ENCODE measurements around the gene LIPH. TPM values are rescaled to one million over a fixed set of nuclear protein-coding genes. Genes with fewer than 3 reads are reported as not detected.
A peak's percentile ranks its signal among the peaks of the same experiment; 100 is the strongest.

The LIPH gene
- total and polyA plus RNA-seq, 10 donors = 0.03 to 3.1 (median 1.1) TPM

DNA sequence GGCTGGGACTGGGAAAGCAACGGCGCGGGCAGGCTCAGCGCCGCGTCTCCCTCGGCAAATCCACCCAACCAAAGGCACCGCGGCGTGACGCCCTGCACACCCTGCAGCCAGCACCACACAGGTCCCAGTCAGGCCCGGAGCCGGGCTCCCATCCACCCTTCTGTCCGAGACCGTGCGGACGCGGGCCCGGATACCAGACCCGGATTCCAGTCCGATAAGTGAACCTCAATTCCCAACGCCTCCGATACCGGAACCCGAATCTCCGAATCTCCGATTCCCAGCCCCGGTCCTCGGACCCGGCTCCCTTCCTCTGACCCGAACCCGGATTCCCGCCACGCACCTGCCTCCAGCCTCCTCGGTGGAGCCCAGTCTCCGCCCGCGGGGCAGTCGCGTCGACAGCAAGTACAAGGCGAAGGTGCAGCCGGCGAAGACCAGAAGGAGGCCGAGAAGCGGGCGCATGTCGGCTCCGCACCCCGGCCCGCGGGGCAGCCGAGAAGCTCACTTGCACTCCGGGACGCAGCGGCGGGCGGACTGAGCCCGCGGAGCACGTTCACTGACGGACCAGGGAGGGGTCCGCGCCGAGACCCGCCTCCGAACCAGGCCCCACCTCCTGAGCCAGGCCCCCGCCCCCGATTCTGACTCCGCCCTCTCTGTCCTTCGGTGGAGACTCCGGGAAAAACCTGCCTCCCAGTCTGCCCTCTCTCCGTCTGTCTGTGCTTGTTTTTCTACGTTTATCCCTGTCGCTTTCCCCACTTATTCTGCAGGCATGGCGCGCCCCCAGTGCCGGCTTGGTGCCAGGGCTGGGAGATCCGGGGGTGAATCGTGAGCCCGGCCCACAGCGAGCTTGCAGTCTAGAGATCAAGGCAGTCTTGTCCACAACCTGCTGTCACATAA, 53.6 kb downstream of the LIPH start, which contains the start of gene TMEM41A:
Gene TMEM41A (minus strand): TSS at position 533 of the 894 bp plus-strand sequence. CDS start 74 bp downstream, at position 459.
- intact Hi-C loops (cut with DNase I; ENCODE audit: low total_unique reads) = loop anchor here (10.0 kb wide), 1 partner anchor 86 kb away; the partner anchor contains the start of gene SENP2
- Histone ChIP-seq H3K27me3 (replicated peaks in 1 of 7) (peaks cover 0 to 3% (median 0%) of the 10 kb centered on the region in 7 donors), H3K9me3 (no peaks in the 10 kb centered on the region), H3K4me3 (peak within 1 kb of the TSS; percentile 64 to 98 (median 90)), H3K27ac (peak within 1 kb of the TSS; percentile 65 to 92 (median 88)), H3K4me1 (peaks cover 0 to 39% (median 32%) of the 10 kb centered on the region in 6 donors), H3K36me3 (peaks cover 0 to 33% (median 29%) of the 10 kb centered on the region in 6 donors)
- DNase-seq = peak; percentile 98
- 1 to 4% (median 1%) methylated on average over 34 to 82 of the region's 82 CpGs for WGBS, 5 donors
- TF ChIP-seq POLR2AphosphoS5 (IDR thresholded peaks at IDR 0.05) = peak; percentile 96 to 98 (median 98)
- TF ChIP-seq, protein P1, sequence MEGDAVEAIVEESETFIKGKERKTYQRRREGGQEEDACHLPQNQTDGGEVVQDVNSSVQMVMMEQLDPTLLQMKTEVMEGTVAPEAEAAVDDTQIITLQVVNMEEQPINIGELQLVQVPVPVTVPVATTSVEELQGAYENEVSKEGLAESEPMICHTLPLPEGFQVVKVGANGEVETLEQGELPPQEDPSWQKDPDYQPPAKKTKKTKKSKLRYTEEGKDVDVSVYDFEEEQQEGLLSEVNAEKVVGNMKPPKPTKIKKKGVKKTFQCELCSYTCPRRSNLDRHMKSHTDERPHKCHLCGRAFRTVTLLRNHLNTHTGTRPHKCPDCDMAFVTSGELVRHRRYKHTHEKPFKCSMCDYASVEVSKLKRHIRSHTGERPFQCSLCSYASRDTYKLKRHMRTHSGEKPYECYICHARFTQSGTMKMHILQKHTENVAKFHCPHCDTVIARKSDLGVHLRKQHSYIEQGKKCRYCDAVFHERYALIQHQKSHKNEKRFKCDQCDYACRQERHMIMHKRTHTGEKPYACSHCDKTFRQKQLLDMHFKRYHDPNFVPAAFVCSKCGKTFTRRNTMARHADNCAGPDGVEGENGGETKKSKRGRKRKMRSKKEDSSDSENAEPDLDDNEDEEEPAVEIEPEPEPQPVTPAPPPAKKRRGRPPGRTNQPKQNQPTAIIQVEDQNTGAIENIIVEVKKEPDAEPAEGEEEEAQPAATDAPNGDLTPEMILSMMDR (IDR thresholded peaks at IDR 0.05 in 8 of 11, conservative IDR thresholded peaks at IDR 0.05 in 3 of 11) = peak in 2 of 11 experiments; percentile 11 to 20
- peak; percentile 22 to 83 (median 66) for TF ChIP-seq POLR2A (IDR thresholded peaks at IDR 0.05)

DNA sequence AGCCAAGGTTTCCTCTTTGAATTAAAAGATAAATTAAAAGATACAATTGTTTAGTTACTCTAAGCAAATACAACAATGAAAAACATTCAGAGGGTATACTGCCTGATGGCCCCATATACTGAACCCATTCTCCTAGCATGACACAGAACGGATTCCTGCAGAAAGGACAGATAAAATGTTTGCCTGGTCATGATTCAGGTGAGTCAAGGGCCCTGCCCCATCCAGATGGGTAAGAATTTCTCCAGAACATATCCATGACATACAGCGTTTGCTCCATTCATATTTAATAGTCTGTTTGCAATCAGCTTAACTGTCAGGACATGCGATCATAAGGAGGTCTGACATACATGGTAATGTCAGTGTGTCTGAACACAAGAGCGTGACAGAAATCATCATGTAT, 62.1 kb downstream of the LIPH start:
- peaks cover 0 to 100% (median 80%) of the 10 kb centered on the region in 6 donors for H3K36me3 ChIP-seq
- no peaks in the 10 kb centered on the region for H3K27me3 ChIP-seq (replicated peaks in 1 of 7)
- no peaks in the 10 kb centered on the region for H3K9me3 ChIP-seq

DNA sequence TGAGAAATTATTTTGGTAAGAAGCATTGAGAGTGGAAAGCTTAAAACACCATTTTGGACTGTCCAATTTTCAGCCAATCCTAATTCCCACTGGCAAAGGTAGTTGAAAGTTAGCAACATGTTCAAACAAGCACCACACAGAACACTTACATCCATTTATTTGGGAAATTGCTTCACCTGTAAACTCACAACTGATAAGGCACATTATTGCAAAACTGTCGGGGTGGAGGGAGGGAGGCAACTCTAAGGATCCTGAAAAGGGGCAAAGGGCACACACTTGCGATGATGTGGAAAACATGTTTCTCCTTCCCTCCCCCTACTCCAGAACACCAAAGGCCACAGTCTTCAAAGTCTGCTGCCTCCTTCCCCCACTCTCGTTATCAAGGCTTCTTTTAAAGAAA, 62.9 kb downstream of the LIPH start:
- Histone ChIP-seq H3K27ac (no peak overlapping the region), H3K9me3 (no peaks in the 10 kb centered on the region), H3K27me3 (replicated peaks in 1 of 7) (no peaks in the 10 kb centered on the region), H3K4me1 (no peaks in the 10 kb centered on the region), H3K4me3 (no peak overlapping the region), H3K36me3 (peaks cover 0 to 100% (median 74%) of the 10 kb centered on the region in 6 donors)
- 73 to 91% (median 85%) methylated on average over 3 of the region's 3 CpGs for WGBS, 5 donors
- TF ChIP-seq, protein P1 (IDR thresholded peaks at IDR 0.05 in 8 of 11, conservative IDR thresholded peaks at IDR 0.05 in 3 of 11) = no peak
- no peak for TF ChIP-seq POLR2A (IDR thresholded peaks at IDR 0.05)
- TF ChIP-seq POLR2AphosphoS5 (IDR thresholded peaks at IDR 0.05) = no peak
- DNase-seq = no peak
- intact Hi-C loops (cut with DNase I; ENCODE audit: low total_unique reads) = no loop called here

More for the DNA sequence above, 62.1 kb downstream of the LIPH start:
- intact Hi-C loops (cut with DNase I; ENCODE audit: low total_unique reads) = loop anchor here (10.0 kb wide), 1 partner anchor 95 kb away; the partner anchor contains the start of gene SENP2
- Histone ChIP-seq H3K4me1 (peaks cover 0 to 7% (median 0%) of the 10 kb centered on the region in 6 donors), H3K27ac (no peak overlapping the region), H3K4me3 (no peak overlapping the region)
- TF ChIP-seq, protein P1 (IDR thresholded peaks at IDR 0.05 in 8 of 11, conservative IDR thresholded peaks at IDR 0.05 in 3 of 11) = no peak
- TF ChIP-seq POLR2AphosphoS5 (IDR thresholded peaks at IDR 0.05) = no peak
- no peak for TF ChIP-seq POLR2A (IDR thresholded peaks at IDR 0.05)
- no peak for DNase-seq
- 91 to 98% (median 94%) methylated on average over 4 of the region's 4 CpGs for whole genome bisulfite sequencing, 5 donors

DNA sequence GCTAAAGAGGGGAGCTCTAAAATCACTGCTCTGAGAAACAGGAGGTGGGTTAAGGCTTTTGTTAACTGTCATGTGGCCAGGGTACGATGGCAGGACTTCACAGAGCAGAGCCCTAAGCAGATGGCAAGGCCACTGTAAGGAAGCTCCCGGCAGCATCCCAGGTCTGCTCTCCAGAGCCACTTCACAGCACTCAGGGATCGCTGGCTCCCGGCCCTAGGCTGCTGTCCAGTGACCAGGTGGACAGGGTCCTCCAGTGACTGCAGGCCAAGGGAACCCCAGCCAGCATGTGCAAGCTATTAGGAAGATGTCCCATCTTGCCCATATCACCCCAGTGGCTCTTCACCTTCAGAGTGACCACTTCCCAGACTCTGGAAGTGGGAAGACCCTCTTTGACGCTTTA, 63.9 kb downstream of the LIPH start:
- Histone ChIP-seq H3K27ac (no peak overlapping the region), H3K4me3 (no peak overlapping the region), H3K9me3 (no peaks in the 10 kb centered on the region), H3K27me3 (replicated peaks in 1 of 7) (no peaks in the 10 kb centered on the region), H3K4me1 (no peaks in the 10 kb centered on the region), H3K36me3 (peaks cover 0 to 94% (median 64%) of the 10 kb centered on the region in 6 donors)
- no peak for DNase-seq
- TF ChIP-seq, protein P1 (IDR thresholded peaks at IDR 0.05 in 8 of 11, conservative IDR thresholded peaks at IDR 0.05 in 3 of 11) = no peak
- peak in 2 of 3 donors; percentile 33 for TF ChIP-seq POLR2AphosphoS5 (IDR thresholded peaks at IDR 0.05)
- 82 to 95% (median 92%) methylated on average over 5 of the region's 5 CpGs for WGBS, 5 donors
- intact Hi-C loops (cut with DNase I; ENCODE audit: low total_unique reads) = no loop called here
